ENCODE data around the gene TMIGD3. TPM values are rescaled to one million over a fixed set of nuclear protein-coding genes. Genes with fewer than 3 reads are reported as not detected.

The TMIGD3 gene
- total and polyA plus RNA-seq, 2 donors (not counting 1 experiment from before 2014, with no cell fraction given) = not detected

DNA sequence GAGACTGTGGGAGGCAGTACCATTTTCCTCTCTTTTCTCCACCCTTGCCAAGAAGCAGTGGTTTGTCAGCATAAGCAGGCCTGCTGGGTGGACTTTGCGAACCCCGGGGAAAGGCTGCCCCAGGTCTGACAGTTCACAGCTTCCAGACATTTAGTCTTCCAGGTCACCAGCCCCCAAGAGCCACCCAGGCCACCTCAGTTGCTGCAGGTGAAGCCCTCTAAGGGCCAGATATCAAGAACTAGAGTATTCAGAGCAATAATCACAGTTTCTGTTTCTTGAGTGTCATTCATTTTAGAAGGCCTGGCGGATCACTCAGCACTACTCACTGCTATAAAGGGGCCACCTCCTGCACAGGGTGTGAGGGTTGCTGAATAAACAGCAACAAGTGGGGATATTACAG is 9.5 kb upstream of the TMIGD3 start:
- TF ChIP-seq, protein P1, sequence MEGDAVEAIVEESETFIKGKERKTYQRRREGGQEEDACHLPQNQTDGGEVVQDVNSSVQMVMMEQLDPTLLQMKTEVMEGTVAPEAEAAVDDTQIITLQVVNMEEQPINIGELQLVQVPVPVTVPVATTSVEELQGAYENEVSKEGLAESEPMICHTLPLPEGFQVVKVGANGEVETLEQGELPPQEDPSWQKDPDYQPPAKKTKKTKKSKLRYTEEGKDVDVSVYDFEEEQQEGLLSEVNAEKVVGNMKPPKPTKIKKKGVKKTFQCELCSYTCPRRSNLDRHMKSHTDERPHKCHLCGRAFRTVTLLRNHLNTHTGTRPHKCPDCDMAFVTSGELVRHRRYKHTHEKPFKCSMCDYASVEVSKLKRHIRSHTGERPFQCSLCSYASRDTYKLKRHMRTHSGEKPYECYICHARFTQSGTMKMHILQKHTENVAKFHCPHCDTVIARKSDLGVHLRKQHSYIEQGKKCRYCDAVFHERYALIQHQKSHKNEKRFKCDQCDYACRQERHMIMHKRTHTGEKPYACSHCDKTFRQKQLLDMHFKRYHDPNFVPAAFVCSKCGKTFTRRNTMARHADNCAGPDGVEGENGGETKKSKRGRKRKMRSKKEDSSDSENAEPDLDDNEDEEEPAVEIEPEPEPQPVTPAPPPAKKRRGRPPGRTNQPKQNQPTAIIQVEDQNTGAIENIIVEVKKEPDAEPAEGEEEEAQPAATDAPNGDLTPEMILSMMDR (conservative IDR thresholded peaks at IDR 0.05 in 1 of 2, IDR thresholded peaks at IDR 0.05 in 1 of 2; ENCODE audit: low read depth in 1 of 2, low read length in 2 of 2) = no peak
- no peak for TF ChIP-seq EZH2 (IDR thresholded peaks at IDR 0.05; ENCODE audit: low read length, missing control alignments)
- H4K20me1 ChIP-seq (ENCODE audit: control insufficient read depth, extremely low read depth, insufficient read depth, low read length) = no peaks in the 10 kb centered on the region
- H3K9ac ChIP-seq (ENCODE audit: insufficient read depth, low read length) = no peak overlapping the region
- no peak overlapping the region for H3K4me3 ChIP-seq (replicated peaks in 1 of 4; ENCODE audit: control extremely low read depth in 1 of 4, insufficient read depth in 1 of 4, low read depth in 3 of 4, low read length in 4 of 4)
- H3K4me2 ChIP-seq (ENCODE audit: extremely low read depth, insufficient read depth, low read length) = no peak overlapping the region
- H3K36me3 ChIP-seq (ENCODE audit: control insufficient read depth, insufficient read depth, low read length) = no peaks in the 10 kb centered on the region
- H3K27ac ChIP-seq (ENCODE audit: insufficient read depth, low read length) = no peak overlapping the region
- peaks cover 4% of the 10 kb centered on the region for H3K4me1 ChIP-seq (ENCODE audit: control insufficient read depth, extremely low read depth, insufficient read depth, low read length)
- no peaks in the 10 kb centered on the region for H3K9me3 ChIP-seq (ENCODE audit: control insufficient read depth, insufficient read depth, low read depth, low read length)
- H3K79me2 ChIP-seq (ENCODE audit: control insufficient read depth, insufficient read depth, low read length) = no peaks in the 10 kb centered on the region
- no peaks in the 10 kb centered on the region for H3K27me3 ChIP-seq (ENCODE audit: control insufficient read depth, insufficient read depth, low read length)
- no peak for DNase-seq (ENCODE audit: low read depth in 2 of 2)
- H2AFZ ChIP-seq (ENCODE audit: low read length) = no peak overlapping the region

DNA sequence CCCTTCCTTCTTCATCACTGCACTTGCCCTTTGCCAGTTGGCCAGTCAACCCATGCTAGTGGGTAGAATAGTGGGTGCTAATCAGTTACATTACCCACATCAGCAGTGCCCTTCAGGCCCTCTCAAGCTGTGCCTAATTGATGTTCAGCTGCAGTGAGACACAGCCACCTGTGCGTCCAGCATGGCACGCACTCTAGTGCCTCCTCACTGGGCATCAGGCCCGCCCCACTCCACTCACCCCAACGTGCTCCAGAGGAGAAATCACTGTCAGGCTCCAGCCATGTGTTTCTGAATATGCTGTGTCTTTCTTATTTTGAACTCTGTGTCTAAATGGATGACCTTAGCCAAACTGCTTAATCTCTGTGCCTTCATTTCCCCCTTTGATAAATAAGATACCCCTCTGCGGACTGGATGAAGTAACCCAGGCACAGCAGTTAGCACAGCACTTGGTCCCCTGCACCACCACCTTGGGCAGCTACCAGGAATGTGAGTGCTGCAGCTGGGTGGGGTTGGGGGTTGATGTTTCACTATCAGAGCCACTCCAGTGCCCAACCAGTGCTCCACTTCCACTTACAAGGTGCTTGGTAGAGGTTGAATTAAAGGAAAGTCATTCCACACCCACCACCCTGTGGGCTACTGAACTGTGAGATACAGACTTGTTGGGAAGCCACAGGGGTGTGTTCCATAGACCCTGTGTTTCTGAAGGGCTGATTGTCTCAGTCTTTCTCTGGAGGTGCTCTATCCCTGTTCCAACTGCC is 8.9 kb upstream of the TMIGD3 start:
- no peak for DNase-seq (ENCODE audit: low read depth in 2 of 2)
- peaks cover 9% of the 10 kb centered on the region for H3K4me1 ChIP-seq (ENCODE audit: control insufficient read depth, extremely low read depth, insufficient read depth, low read length)
- H3K27ac ChIP-seq (ENCODE audit: insufficient read depth, low read length) = no peak overlapping the region
- TF ChIP-seq, protein P1 (conservative IDR thresholded peaks at IDR 0.05 in 1 of 2, IDR thresholded peaks at IDR 0.05 in 1 of 2; ENCODE audit: low read depth in 1 of 2, low read length in 2 of 2) = no peak
- TF ChIP-seq EZH2 (IDR thresholded peaks at IDR 0.05; ENCODE audit: low read length, missing control alignments) = no peak
- no peak overlapping the region for H3K4me2 ChIP-seq (ENCODE audit: extremely low read depth, insufficient read depth, low read length)
- no peaks in the 10 kb centered on the region for H4K20me1 ChIP-seq (ENCODE audit: control insufficient read depth, extremely low read depth, insufficient read depth, low read length)
- H3K36me3 ChIP-seq (ENCODE audit: control insufficient read depth, insufficient read depth, low read length) = no peaks in the 10 kb centered on the region
- no peaks in the 10 kb centered on the region for H3K27me3 ChIP-seq (ENCODE audit: control insufficient read depth, insufficient read depth, low read length)
- H3K79me2 ChIP-seq (ENCODE audit: control insufficient read depth, insufficient read depth, low read length) = no peaks in the 10 kb centered on the region
- H3K9ac ChIP-seq (ENCODE audit: insufficient read depth, low read length) = no peak overlapping the region
- no peak overlapping the region for H3K4me3 ChIP-seq (replicated peaks in 1 of 4; ENCODE audit: control extremely low read depth in 1 of 4, insufficient read depth in 1 of 4, low read depth in 3 of 4, low read length in 4 of 4)
- no peaks in the 10 kb centered on the region for H3K9me3 ChIP-seq (ENCODE audit: control insufficient read depth, insufficient read depth, low read depth, low read length)
- H2AFZ ChIP-seq (ENCODE audit: low read length) = no peak overlapping the region

DNA sequence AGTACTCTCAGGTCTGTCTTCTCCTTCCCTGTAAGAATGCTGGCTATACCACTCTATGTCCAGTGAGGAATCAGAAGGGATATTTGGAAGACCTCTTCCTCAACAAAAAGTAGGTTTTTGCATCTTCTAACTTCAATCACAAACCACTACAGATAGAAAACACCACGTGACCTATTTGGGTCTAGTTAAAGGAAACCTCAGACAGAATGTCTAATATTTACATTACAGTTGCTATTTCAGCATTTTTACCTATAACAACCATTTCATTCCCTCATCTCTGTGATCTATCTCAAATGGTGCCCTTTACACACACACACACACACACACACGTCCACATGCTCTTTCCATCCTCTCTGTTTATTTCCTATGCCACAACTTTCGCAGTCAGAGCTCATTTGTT is 7.9 kb upstream of the TMIGD3 start:
- Histone ChIP-seq H4K20me1 (ENCODE audit: control insufficient read depth, extremely low read depth, insufficient read depth, low read length) (no peaks in the 10 kb centered on the region), H3K27me3 (ENCODE audit: control insufficient read depth, insufficient read depth, low read length) (no peaks in the 10 kb centered on the region), H3K4me2 (ENCODE audit: extremely low read depth, insufficient read depth, low read length) (no peak overlapping the region), H3K9ac (ENCODE audit: insufficient read depth, low read length) (no peak overlapping the region), H3K4me1 (ENCODE audit: control insufficient read depth, extremely low read depth, insufficient read depth, low read length) (peaks cover 9% of the 10 kb centered on the region), H2AFZ (ENCODE audit: low read length) (no peak overlapping the region), H3K36me3 (ENCODE audit: control insufficient read depth, insufficient read depth, low read length) (no peaks in the 10 kb centered on the region), H3K9me3 (ENCODE audit: control insufficient read depth, insufficient read depth, low read depth, low read length) (no peaks in the 10 kb centered on the region), H3K27ac (ENCODE audit: insufficient read depth, low read length) (no peak overlapping the region), H3K4me3 (replicated peaks in 1 of 4; ENCODE audit: control extremely low read depth in 1 of 4, insufficient read depth in 1 of 4, low read depth in 3 of 4, low read length in 4 of 4) (no peak overlapping the region), H3K79me2 (ENCODE audit: control insufficient read depth, insufficient read depth, low read length) (no peaks in the 10 kb centered on the region)
- TF ChIP-seq, protein P1 (conservative IDR thresholded peaks at IDR 0.05 in 1 of 2, IDR thresholded peaks at IDR 0.05 in 1 of 2; ENCODE audit: low read depth in 1 of 2, low read length in 2 of 2) = no peak
- no peak for TF ChIP-seq EZH2 (IDR thresholded peaks at IDR 0.05; ENCODE audit: low read length, missing control alignments)
- no peak for DNase-seq (ENCODE audit: low read depth in 2 of 2)

All from fibroblast of lung (primary cell).